D721Med (cell line): ENCODE results near the gene RFX3.

Experiments used
- DNase-seq: peaks from one replicate; pipeline ENCODE4 v3.0.0; 2011; ENCODE audit warnings: low spot score; ENCODE audit not compliant: insufficient read length
- FAIRE-seq: peaks from 2 replicates; lab custom pipeline; 2011; peaks lifted over from hg19 to GRCh38; lab: Jason Lieb, UNC
- TF ChIP-seq, protein P1 (sequence below): IDR thresholded peaks from 2 replicates; pipeline ENCODE4 v1.5.1; 2012; ENCODE audit warnings: mild to moderate bottlenecking, control low read depth; ENCODE audit not compliant: insufficient read depth; ENCODE audit errors: missing control alignments

RFX3 gene

DNA sequence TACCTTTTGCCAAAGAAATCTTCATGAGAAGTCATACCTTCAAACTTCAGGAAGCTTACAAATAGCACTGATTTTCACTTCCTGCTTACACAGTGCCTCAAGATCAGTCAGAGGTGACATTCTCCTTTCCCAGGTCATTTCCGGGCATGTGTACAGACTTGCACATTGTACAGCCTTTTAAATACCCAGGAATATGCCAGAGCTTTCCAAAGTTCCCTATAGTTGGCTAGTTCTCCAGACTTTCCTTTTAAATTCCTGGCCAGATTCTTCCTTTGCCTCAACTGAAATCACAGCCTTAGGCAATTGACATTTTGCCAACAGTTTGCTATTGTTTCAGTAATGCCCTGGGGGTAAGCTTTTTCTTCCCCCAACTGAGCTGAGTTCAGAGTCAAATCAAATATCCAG is 47.2 kb downstream of the RFX3 start:
- no peak for DNase-seq
- no peak for FAIRE-seq
- TF ChIP-seq, protein P1, sequence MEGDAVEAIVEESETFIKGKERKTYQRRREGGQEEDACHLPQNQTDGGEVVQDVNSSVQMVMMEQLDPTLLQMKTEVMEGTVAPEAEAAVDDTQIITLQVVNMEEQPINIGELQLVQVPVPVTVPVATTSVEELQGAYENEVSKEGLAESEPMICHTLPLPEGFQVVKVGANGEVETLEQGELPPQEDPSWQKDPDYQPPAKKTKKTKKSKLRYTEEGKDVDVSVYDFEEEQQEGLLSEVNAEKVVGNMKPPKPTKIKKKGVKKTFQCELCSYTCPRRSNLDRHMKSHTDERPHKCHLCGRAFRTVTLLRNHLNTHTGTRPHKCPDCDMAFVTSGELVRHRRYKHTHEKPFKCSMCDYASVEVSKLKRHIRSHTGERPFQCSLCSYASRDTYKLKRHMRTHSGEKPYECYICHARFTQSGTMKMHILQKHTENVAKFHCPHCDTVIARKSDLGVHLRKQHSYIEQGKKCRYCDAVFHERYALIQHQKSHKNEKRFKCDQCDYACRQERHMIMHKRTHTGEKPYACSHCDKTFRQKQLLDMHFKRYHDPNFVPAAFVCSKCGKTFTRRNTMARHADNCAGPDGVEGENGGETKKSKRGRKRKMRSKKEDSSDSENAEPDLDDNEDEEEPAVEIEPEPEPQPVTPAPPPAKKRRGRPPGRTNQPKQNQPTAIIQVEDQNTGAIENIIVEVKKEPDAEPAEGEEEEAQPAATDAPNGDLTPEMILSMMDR = no peak

DNA sequence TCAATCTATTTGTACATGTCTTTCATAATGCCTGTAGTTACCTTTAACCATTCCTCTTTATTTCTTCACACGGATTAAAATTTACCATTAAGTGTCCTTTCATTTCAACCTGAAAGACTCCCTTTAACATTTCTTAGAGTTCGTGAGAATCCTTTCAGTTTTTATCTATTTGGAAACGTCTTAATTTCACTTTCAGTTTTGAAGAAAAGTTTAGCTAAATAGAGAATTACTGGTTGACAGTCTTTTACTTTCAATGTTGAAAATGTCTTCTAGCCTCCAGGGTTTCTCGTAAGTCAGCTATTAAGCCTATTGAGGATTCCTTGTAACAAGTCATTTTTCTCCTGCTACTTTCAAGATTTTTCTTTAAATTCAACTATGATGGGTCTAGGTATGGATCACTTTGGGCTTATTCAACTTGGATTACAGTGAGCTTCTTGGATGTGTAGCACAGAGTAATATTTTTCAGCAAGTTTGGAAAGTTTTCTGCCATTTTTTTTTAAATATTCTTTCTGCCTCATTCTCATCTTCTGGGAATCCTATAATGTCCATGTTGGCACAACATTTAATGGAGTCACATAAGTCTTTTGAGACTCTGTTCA is 48.5 kb downstream of the RFX3 start:
- FAIRE-seq (no peak), DNase-seq (no peak)
- TF ChIP-seq, protein P1 = no peak

DNA sequence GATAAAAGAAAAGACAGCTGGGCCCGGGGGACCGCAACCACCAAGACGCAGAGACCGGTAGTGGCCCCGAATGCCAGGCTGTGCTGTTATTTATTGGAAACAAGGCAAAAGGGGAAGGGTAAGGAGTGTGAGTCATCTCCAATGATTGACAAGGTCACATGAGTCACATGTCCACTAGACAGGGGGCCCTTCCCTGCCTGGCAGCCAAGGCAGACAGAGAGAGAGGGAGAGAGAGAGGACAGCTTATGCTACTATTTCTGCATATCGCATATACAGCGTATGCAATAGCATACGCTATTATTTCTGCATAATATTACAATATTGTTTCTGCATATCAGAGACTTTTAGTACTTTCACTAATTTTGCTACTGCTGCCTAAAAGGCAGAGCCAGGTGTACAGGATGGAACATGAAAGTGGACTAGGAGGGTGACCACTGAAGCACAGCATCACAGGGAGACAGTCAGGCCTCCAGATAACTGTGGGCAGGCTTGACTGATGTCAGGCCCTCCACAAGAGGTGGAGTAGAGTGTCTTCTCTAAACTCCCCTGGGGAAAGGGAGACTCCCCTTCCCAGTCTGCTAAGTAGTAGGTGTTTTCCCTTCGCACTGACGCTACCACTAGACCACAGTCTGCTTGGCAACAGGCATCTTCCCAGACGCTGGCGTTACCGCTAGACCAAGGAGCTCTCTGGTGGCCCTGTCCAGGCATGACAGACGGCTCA is 50.3 kb downstream of the RFX3 start:
- FAIRE-seq (no peak), DNase-seq (no peak)
- TF ChIP-seq, protein P1 = no peak

DNA sequence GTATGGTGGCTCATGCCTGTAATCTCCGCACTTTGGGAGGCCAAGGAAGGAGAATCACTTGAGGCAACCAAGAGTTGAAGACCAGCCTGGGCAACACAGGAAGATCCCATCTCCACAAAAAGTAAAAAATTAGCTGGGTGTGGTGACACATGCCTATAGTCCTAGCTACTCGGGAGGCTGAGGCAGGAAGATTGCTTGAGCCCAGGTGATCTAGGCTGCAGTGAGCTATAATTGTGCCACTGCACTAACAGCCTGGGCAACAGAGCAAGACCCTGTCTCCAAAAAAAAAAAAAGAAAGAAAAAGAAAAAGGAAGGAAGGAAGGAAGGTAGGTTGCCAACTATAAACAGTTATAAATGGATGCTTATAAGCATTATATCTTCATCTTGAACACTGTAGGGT is 51.0 kb downstream of the RFX3 start:
- no peak for FAIRE-seq
- TF ChIP-seq, protein P1 = no peak
- DNase-seq = no peak

GRCh38 chr9:3473405-3473804 is 52.4 kb downstream of the RFX3 start:
- TF ChIP-seq, protein P1 = peak; percentile 0
- no peak for DNase-seq
- FAIRE-seq = no peak

- no peak for FAIRE-seq
- TF ChIP-seq, protein P1 = no peak
- no peak for DNase-seq
Measured at GRCh38 chr9:3471883-3472282, 53.9 kb downstream of the RFX3 start.
